ENCODE results near the gene GFER. TPM values are rescaled to one million over a fixed set of nuclear protein-coding genes. Genes with fewer than 3 reads are reported as not detected.

The GFER gene
- total and polyA plus RNA-seq, 4 donors, result 7.4 to 28.4 (median 15.1) TPM

DNA sequence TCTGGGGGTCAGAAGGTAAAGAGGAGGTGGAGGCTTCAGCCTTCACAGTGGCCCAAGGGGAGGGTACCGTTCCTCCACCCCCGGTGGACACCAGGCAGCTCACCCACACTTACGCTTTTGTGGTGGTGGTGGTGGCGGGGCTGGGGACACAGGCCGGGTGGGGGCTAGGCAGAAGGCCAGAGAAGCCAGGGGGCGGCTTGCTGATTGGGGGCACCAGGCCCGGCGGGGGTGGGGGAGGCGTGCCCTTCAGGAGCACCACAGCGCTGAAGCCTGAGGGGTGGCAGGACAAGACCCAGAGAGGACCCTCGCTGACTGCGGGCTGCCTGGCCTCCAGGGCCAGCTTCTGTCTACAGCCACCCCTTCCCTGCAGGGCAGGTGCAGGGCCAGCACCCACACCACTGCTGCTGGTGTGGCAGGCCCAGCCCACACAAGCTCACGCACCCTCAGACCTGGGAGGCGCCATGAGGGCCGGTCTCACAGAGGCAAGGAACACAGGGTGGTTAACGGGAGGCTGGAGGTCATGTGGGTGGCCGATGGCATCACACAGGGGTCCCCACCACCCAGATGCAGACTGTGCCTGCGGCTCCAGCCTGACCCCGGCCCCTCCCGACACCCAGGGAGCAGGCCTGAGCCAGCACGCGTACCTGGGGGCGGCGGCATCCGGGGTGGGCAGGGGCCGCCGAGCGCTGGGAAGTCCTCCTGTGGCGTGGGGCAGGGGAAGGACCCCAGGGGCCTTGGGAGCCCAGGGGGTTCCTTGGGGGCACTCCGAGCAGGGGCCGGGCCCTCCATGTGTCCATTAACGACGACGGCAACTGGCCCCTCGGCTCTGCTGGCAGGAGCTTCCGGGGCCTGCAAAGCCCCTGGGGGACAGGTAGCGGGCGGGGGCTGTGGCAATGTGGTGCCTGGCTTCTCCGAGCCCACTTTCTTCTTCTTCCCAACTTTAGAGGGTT, 15.1 kb downstream of the GFER start:
- no peak for DNase-seq (ENCODE audit: low spot score)
- Histone ChIP-seq H3K36me3 (ENCODE audit: control insufficient read depth in 4 of 4, insufficient read depth in 3 of 4, low read depth in 1 of 4, low read length in 3 of 4) (peaks cover 24 to 67% (median 28%) of the 10 kb centered on the region in 4 donors), H3K9me3 (ENCODE audit: control insufficient read depth in 4 of 4, low read length in 3 of 4) (no peaks in the 10 kb centered on the region), H3K4me3 (ENCODE audit: low read depth in 1 of 3, low read length in 3 of 3) (no peak overlapping the region), H3K27ac (ENCODE audit: low read depth in 1 of 2, low read length in 2 of 2) (no peak overlapping the region), H3K9ac (ENCODE audit: low read depth in 1 of 2, low read length in 2 of 2) (no peak overlapping the region), H3K4me1 (ENCODE audit: control insufficient read depth in 4 of 4, insufficient read depth in 4 of 4, low read length in 3 of 4) (peaks cover 2 to 9% (median 6%) of the 10 kb centered on the region in 4 donors), H3K27me3 (ENCODE audit: control insufficient read depth in 4 of 4, insufficient read depth in 4 of 4, low read length in 3 of 4) (no peaks in the 10 kb centered on the region)
- WGBS, result 96% methylated on average over 39 of the region's 39 CpGs
- TF ChIP-seq FOXA2 (IDR thresholded peaks at IDR 0.05) (no peak), FOXA1 (IDR thresholded peaks at IDR 0.05) (no peak)
- TF ChIP-seq, protein P1, sequence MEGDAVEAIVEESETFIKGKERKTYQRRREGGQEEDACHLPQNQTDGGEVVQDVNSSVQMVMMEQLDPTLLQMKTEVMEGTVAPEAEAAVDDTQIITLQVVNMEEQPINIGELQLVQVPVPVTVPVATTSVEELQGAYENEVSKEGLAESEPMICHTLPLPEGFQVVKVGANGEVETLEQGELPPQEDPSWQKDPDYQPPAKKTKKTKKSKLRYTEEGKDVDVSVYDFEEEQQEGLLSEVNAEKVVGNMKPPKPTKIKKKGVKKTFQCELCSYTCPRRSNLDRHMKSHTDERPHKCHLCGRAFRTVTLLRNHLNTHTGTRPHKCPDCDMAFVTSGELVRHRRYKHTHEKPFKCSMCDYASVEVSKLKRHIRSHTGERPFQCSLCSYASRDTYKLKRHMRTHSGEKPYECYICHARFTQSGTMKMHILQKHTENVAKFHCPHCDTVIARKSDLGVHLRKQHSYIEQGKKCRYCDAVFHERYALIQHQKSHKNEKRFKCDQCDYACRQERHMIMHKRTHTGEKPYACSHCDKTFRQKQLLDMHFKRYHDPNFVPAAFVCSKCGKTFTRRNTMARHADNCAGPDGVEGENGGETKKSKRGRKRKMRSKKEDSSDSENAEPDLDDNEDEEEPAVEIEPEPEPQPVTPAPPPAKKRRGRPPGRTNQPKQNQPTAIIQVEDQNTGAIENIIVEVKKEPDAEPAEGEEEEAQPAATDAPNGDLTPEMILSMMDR (IDR thresholded peaks at IDR 0.05; ENCODE audit: low read depth, low read length, missing input control), result no peak

DNA sequence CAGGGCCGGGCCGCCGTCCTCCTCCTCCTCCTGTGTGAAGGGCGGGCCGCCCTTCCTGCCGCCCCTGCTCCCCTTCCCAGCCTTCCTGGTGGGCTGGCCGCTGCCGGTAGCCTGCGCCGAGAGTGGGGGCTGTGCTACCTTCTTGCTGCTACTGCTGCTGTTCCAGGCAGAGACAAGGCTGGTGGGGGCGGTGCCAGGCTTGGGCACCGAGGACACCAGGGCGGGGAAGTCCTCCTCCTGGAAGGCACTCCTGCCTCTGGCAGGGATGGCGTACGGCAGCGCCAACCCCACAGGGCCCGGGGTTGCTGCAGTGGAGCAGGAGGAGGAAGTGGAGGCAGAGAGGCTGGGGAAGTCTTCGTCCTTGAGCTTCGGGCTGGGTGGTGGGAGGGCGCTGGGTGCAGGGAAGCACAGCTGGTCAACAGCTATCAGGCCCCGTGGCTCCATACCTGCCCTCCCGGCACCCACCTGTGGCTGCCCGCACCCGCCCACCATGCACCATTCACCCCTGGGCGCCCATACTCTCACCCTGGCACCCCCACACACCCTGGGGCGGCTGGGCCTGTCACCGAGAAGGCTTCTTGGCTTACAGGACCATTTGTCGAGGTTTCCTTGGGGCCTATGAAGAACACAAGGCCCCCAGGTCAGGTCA, 16.0 kb downstream of the GFER start:
- Histone ChIP-seq H3K9ac (ENCODE audit: low read depth in 1 of 2, low read length in 2 of 2) (no peak overlapping the region), H3K27ac (ENCODE audit: low read depth in 1 of 2, low read length in 2 of 2) (no peak overlapping the region), H3K4me3 (ENCODE audit: low read depth in 1 of 3, low read length in 3 of 3) (no peak overlapping the region), H3K4me1 (ENCODE audit: control insufficient read depth in 4 of 4, insufficient read depth in 4 of 4, low read length in 3 of 4) (peaks cover 10 to 18% (median 15%) of the 10 kb centered on the region in 4 donors), H3K36me3 (ENCODE audit: control insufficient read depth in 4 of 4, insufficient read depth in 3 of 4, low read depth in 1 of 4, low read length in 3 of 4) (peaks cover 24 to 67% (median 28%) of the 10 kb centered on the region in 4 donors), H3K27me3 (ENCODE audit: control insufficient read depth in 4 of 4, insufficient read depth in 4 of 4, low read length in 3 of 4) (no peaks in the 10 kb centered on the region), H3K9me3 (ENCODE audit: control insufficient read depth in 4 of 4, low read length in 3 of 4) (no peaks in the 10 kb centered on the region)
- no peak for DNase-seq (ENCODE audit: low spot score)
- TF ChIP-seq HNF4A (conservative IDR thresholded peaks at IDR 0.05) (no peak), HNF4G (IDR thresholded peaks at IDR 0.05) (no peak), RAD21 (IDR thresholded peaks at IDR 0.05) (no peak), TAF1 (conservative IDR thresholded peaks at IDR 0.05) (no peak), RXRA (IDR thresholded peaks at IDR 0.05) (no peak), YY1 (IDR thresholded peaks at IDR 0.05) (no peak), FOXA1 (IDR thresholded peaks at IDR 0.05) (no peak), FOXA2 (IDR thresholded peaks at IDR 0.05) (no peak), NR2F2 (IDR thresholded peaks at IDR 0.05) (no peak), SP1 (IDR thresholded peaks at IDR 0.05) (no peak), JUND (IDR thresholded peaks at IDR 0.05) (no peak)
- TF ChIP-seq, protein P2, sequence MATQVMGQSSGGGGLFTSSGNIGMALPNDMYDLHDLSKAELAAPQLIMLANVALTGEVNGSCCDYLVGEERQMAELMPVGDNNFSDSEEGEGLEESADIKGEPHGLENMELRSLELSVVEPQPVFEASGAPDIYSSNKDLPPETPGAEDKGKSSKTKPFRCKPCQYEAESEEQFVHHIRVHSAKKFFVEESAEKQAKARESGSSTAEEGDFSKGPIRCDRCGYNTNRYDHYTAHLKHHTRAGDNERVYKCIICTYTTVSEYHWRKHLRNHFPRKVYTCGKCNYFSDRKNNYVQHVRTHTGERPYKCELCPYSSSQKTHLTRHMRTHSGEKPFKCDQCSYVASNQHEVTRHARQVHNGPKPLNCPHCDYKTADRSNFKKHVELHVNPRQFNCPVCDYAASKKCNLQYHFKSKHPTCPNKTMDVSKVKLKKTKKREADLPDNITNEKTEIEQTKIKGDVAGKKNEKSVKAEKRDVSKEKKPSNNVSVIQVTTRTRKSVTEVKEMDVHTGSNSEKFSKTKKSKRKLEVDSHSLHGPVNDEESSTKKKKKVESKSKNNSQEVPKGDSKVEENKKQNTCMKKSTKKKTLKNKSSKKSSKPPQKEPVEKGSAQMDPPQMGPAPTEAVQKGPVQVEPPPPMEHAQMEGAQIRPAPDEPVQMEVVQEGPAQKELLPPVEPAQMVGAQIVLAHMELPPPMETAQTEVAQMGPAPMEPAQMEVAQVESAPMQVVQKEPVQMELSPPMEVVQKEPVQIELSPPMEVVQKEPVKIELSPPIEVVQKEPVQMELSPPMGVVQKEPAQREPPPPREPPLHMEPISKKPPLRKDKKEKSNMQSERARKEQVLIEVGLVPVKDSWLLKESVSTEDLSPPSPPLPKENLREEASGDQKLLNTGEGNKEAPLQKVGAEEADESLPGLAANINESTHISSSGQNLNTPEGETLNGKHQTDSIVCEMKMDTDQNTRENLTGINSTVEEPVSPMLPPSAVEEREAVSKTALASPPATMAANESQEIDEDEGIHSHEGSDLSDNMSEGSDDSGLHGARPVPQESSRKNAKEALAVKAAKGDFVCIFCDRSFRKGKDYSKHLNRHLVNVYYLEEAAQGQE (IDR thresholded peaks at IDR 0.05), result no peak
- TF ChIP-seq, protein P1 (IDR thresholded peaks at IDR 0.05; ENCODE audit: low read depth, low read length, missing input control), result no peak
- TF ChIP-seq, protein P3, sequence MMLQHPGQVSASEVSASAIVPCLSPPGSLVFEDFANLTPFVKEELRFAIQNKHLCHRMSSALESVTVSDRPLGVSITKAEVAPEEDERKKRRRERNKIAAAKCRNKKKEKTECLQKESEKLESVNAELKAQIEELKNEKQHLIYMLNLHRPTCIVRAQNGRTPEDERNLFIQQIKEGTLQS (IDR thresholded peaks at IDR 0.05), result no peak
- TF ChIP-seq, protein P4, sequence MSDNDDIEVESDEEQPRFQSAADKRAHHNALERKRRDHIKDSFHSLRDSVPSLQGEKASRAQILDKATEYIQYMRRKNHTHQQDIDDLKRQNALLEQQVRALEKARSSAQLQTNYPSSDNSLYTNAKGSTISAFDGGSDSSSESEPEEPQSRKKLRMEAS (IDR thresholded peaks at IDR 0.05), result no peak
- TF ChIP-seq, protein P5, sequence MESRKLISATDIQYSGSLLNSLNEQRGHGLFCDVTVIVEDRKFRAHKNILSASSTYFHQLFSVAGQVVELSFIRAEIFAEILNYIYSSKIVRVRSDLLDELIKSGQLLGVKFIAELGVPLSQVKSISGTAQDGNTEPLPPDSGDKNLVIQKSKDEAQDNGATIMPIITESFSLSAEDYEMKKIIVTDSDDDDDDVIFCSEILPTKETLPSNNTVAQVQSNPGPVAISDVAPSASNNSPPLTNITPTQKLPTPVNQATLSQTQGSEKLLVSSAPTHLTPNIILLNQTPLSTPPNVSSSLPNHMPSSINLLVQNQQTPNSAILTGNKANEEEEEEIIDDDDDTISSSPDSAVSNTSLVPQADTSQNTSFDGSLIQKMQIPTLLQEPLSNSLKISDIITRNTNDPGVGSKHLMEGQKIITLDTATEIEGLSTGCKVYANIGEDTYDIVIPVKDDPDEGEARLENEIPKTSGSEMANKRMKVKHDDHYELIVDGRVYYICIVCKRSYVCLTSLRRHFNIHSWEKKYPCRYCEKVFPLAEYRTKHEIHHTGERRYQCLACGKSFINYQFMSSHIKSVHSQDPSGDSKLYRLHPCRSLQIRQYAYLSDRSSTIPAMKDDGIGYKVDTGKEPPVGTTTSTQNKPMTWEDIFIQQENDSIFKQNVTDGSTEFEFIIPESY (IDR thresholded peaks at IDR 0.05), result no peak
- 93% methylated on average over 28 of the region's 28 CpGs for WGBS
